HepG2 (cell line): ENCODE data around the gene SIGLEC10. TPM values are rescaled to one million over a fixed set of nuclear protein-coding genes. Genes with fewer than 3 reads are reported as not detected.

Experiments
- AGO1 ChIP-seq: fragments of 200-400 bp; formaldehyde crosslinking; IDR thresholded peaks from 2 replicates; pipeline ENCODE4 v1.6.1; 2017; ENCODE audit warnings: mild to moderate bottlenecking, low read depth, low read length, moderate library complexity; ENCODE audit not compliant: poor library complexity, severe bottlenecking
- CBX2 ChIP-seq, 2 experiments: fragments of 200-600 bp in 1 of 2; sonication (generic); formaldehyde crosslinking in 1 of 2; IDR thresholded peaks; 2 replicates each; pipeline versions ENCODE4 v1.7.0 to v1.8.1; 2018 to 2022; ENCODE audit warnings: low read depth in 2 of 2, low read length in 1 of 2, mild to moderate bottlenecking in 1 of 2, missing genetic modification reagents in 1 of 2
- DPF2 ChIP-seq: sonication (generic); formaldehyde crosslinking; IDR thresholded peaks from 2 replicates; pipeline ENCODE4 v1.4.0; 2020; ENCODE audit warnings: mild to moderate bottlenecking, low read depth, missing genetic modification reagents, borderline replicate concordance
- FOXK1 ChIP-seq: sonication (generic); formaldehyde crosslinking; IDR thresholded peaks from 2 replicates; pipeline ENCODE4 v1.4.0; 2020; ENCODE audit warnings: low read depth, missing genetic modification reagents, borderline replicate concordance
- MLXIP ChIP-seq: sonication (generic); formaldehyde crosslinking; IDR thresholded peaks from 2 replicates; pipeline ENCODE4 v1.9.0; 2021; ENCODE audit warnings: missing genetic modification reagents, borderline replicate concordance
- SNAPC4 ChIP-seq: sonication (generic); formaldehyde crosslinking; IDR thresholded peaks from 2 replicates; pipeline ENCODE4 v1.4.0; 2020; ENCODE audit warnings: mild to moderate bottlenecking, missing genetic modification reagents
- ZKSCAN5 ChIP-seq: sonication (generic); formaldehyde crosslinking; IDR thresholded peaks from 2 replicates; pipeline ENCODE4 v1.5.1; 2020; ENCODE audit warnings: mild to moderate bottlenecking, missing genetic modification reagents
- ZNF260 ChIP-seq: sonication (generic); formaldehyde crosslinking; IDR thresholded peaks from 2 replicates; pipeline ENCODE4 v1.4.0; 2020; ENCODE audit warnings: missing genetic modification reagents, low read depth, mild to moderate bottlenecking, borderline replicate concordance
- ZNF318 ChIP-seq: sonication (generic); formaldehyde crosslinking; IDR thresholded peaks from 2 replicates; pipeline ENCODE4 v1.4.0; 2020; ENCODE audit warnings: mild to moderate bottlenecking, missing genetic modification reagents
- ZNF530 ChIP-seq: sonication (generic); formaldehyde crosslinking; IDR thresholded peaks from 2 replicates; pipeline ENCODE4 v1.5.0; 2020; ENCODE audit warnings: low read depth, mild to moderate bottlenecking, missing genetic modification reagents
- ZNF563 ChIP-seq: sonication (generic); formaldehyde crosslinking; IDR thresholded peaks from 2 replicates; pipeline ENCODE4 v1.8.0; 2022; ENCODE audit warnings: mild to moderate bottlenecking, moderate library complexity, missing genetic modification reagents
- ZNF564 ChIP-seq: sonication (generic); formaldehyde crosslinking; IDR thresholded peaks from 2 replicates; pipeline ENCODE4 v1.8.1; 2023; ENCODE audit warnings: mild to moderate bottlenecking, missing genetic modification reagents
- polyA plus RNA-seq, 8 experiments: library from polyadenylated mRNA; depleted of rRNA in 3 of 8; stranded (reverse) in 7 of 8; unstranded in 1 of 8; fragments of >200 nt; fragmentation: Illumina TruSeq in 4 of 8; extraction: Trizol in 4 of 8; gene quantifications; 2 replicates each; pipeline versions ENCODE4 v1.2.1 to v1.2.3, GENCODE V29; 2011 to 2016; ENCODE audit warnings: low read depth in 4 of 8, missing spikeins in 1 of 8, mixed read lengths in 1 of 8; ENCODE audit not compliant: insufficient read depth in 1 of 8
- total RNA-seq, 5 experiments: library from RNA; depleted of rRNA; stranded (reverse); fragments of >200 nt; fragmentation: Illumina TruSeq; extraction: Trizol; gene quantifications; 2 replicates each; pipeline ENCODE4 v1.2.3, GENCODE V29; 2016; ENCODE audit warnings: low read depth in 1 of 5

SIGLEC10 gene
- total and polyA plus RNA-seq, 2 of the 13 experiments (the other 11 are each of a cell fraction or from before 2014, with no cell fraction given) = not detected

- TF ChIP-seq SNAPC4 (CRISPR knock-in tag) (no peak), MLXIP (CRISPR knock-in tag) (peak; percentile 59; the same call in 1 of the 2 replicates), DPF2 (no peak; the same call in 1 of the 2 replicates), ZNF318 (CRISPR knock-in tag) (no peak), CBX2 (IDR thresholded peaks at IDR 0.05; ENCODE audit: low read depth, low read length) (no peak), CBX2 (CRISPR knock-in tag; IDR thresholded peaks at IDR 0.05; ENCODE audit: low read depth) (no peak), ZNF260 (CRISPR knock-in tag) (no peak), ZKSCAN5 (no peak; the same call in 1 of the 2 replicates), ZNF563 (no peak; the same call in 1 of the 2 replicates), ZNF530 (no peak), FOXK1 (no peak), AGO1 (no peak), ZNF564 (CRISPR knock-in tag) (no peak)
Observed at GRCh38 chr19:51365965-51366388, 51.5 kb downstream of the SIGLEC10 start, which contains the start of gene ETFB (continued).
